Hepatocyte (in vitro differentiated cells): ENCODE data around the gene P4HB. TPM values are rescaled to one million over a fixed set of nuclear protein-coding genes. Genes with fewer than 3 reads are reported as not detected.
"Not testable (repeated sequence)": the region's sequence is repeated elsewhere in the genome, so short reads cannot be mapped to it uniquely, and the experiment has no call there.

Experiments
- DNase-seq: peaks from one replicate; pipeline ENCODE4 v3.0.0-alpha.2; 2016; ENCODE audit warnings: low spot score
- H2AFZ ChIP-seq: fragments of 200-600 bp; sonication (generic); 2 replicates; pipeline ENCODE4 v1.6.0; 2016; ENCODE audit warnings: antibody characterized with exemption, mild to moderate bottlenecking
- H3K27ac ChIP-seq: fragments of 200-600 bp; sonication (generic); 2 replicates; pipeline ENCODE4 v1.5.1; 2016; ENCODE audit warnings: mild to moderate bottlenecking
- H3K27me3 ChIP-seq: fragments of 200-600 bp; sonication (generic); 2 replicates; pipeline ENCODE4 v1.6.1; 2016
- H3K36me3 ChIP-seq: fragments of 200-600 bp; sonication (generic); replicated peaks from 2 replicates; pipeline ENCODE4 v1.5.1; 2016; ENCODE audit warnings: low read depth; ENCODE audit not compliant: insufficient read depth
- H3K4me1 ChIP-seq: fragments of 200-600 bp; sonication (generic); 2 replicates; pipeline ENCODE4 v1.5.1; 2016; ENCODE audit warnings: mild to moderate bottlenecking, moderate library complexity; ENCODE audit not compliant: insufficient read depth
- H3K4me2 ChIP-seq: fragments of 200-600 bp; sonication (generic); 2 replicates; pipeline ENCODE4 v1.6.0; 2016
- H3K4me3 ChIP-seq: fragments of 200-600 bp; sonication (generic); 2 replicates; pipeline ENCODE4 v1.5.1; 2016; ENCODE audit warnings: mild to moderate bottlenecking
- H3K79me2 ChIP-seq: fragments of 200-600 bp; sonication (generic); 2 replicates; pipeline ENCODE4 v1.6.0; 2017; ENCODE audit warnings: mild to moderate bottlenecking
- H3K9me2 ChIP-seq: fragments of 200-600 bp; sonication (generic); replicated peaks from 2 replicates; pipeline ENCODE4 v1.6.0; 2017; ENCODE audit warnings: mild to moderate bottlenecking; ENCODE audit not compliant: insufficient read depth
- H3K9me3 ChIP-seq: fragments of 200-600 bp; sonication (generic); 2 replicates; pipeline ENCODE4 v1.5.1; 2016; ENCODE audit warnings: low read depth, mild to moderate bottlenecking
- H4K20me1 ChIP-seq: fragments of 200-600 bp; sonication (generic); 2 replicates; pipeline ENCODE4 v1.6.0; 2016; ENCODE audit warnings: mild to moderate bottlenecking; ENCODE audit not compliant: insufficient read depth, poor library complexity, severe bottlenecking
- EZH2 ChIP-seq: fragments of 200-600 bp; sonication (generic); IDR thresholded peaks from 2 replicates; pipeline ENCODE4 v1.6.1; 2016; ENCODE audit warnings: antibody characterized with exemption, mild to moderate bottlenecking, borderline replicate concordance
- EZH2phosphoT487 ChIP-seq: fragments of 200-600 bp; sonication (generic); IDR thresholded peaks from one replicate; pipeline ENCODE4 v1.6.1; 2018; ENCODE audit warnings: antibody characterized with exemption, mild to moderate bottlenecking, low read depth, moderate library complexity; ENCODE audit not compliant: unreplicated experiment, severe bottlenecking
- WGBS: methylation state at CpG from one replicate; pipeline ENCODE4 v1.1.6; 2016; ENCODE audit warnings: low lambda C conversion rate; ENCODE audit errors: missing lambda C conversion rate; 5-methylcytosine and 5-hydroxymethylcytosine counted together
- polyA plus RNA-seq: library from polyadenylated mRNA; unstranded; fragments of >200 nt; fragmentation: Nextera tagmentation; extraction: Ambion mirVana; gene quantifications from 2 replicates; pipeline ENCODE4 v1.2.1, GENCODE V29; 2016
- total RNA-seq: library from RNA; depleted of rRNA; stranded (reverse); fragments of >200 nt; gene quantifications from 2 replicates; pipeline ENCODE4 v1.2.3, GENCODE V29; 2014
- TF ChIP-seq, protein P1 (sequence below): fragments of 200-600 bp; sonication (generic); IDR thresholded peaks from 2 replicates; pipeline ENCODE4 v1.5.1; 2016; ENCODE audit warnings: antibody characterized with exemption, mild to moderate bottlenecking; ENCODE audit not compliant: poor library complexity

P4HB gene
- total and polyA plus RNA-seq, 2 experiments from 2014 or later: 1,240 to 1,316 TPM

DNA sequence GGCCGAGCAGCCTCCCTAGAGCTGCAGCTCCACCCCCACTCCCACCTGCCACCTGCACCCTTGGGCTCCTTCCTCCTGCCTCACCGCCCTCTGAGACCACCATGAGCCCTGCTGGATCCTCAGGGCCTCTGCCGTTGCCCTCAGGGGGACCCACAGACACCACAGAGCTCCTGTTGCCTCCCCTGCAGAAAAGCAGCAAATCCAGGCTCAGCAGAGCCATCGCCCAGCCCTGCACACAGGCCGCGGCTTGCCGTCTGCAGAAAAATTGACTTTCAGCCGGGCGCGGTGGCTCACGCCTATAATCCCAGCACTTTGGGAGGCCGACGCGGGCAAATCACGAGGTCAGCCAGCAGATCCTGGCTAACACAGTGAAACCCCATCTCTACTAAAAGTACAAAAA is 18.5 kb downstream of the P4HB start:
- no peaks in the 10 kb centered on the region for H3K79me2 ChIP-seq
- no peaks in the 10 kb centered on the region for H3K36me3 ChIP-seq
- no peak overlapping the region for H3K4me3 ChIP-seq
- no peak for TF ChIP-seq EZH2phosphoT487
- no peak for TF ChIP-seq EZH2
- TF ChIP-seq, protein P1, sequence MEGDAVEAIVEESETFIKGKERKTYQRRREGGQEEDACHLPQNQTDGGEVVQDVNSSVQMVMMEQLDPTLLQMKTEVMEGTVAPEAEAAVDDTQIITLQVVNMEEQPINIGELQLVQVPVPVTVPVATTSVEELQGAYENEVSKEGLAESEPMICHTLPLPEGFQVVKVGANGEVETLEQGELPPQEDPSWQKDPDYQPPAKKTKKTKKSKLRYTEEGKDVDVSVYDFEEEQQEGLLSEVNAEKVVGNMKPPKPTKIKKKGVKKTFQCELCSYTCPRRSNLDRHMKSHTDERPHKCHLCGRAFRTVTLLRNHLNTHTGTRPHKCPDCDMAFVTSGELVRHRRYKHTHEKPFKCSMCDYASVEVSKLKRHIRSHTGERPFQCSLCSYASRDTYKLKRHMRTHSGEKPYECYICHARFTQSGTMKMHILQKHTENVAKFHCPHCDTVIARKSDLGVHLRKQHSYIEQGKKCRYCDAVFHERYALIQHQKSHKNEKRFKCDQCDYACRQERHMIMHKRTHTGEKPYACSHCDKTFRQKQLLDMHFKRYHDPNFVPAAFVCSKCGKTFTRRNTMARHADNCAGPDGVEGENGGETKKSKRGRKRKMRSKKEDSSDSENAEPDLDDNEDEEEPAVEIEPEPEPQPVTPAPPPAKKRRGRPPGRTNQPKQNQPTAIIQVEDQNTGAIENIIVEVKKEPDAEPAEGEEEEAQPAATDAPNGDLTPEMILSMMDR: no peak
- H2AFZ ChIP-seq: no peak overlapping the region
- no peaks in the 10 kb centered on the region for H4K20me1 ChIP-seq
- no peaks in the 10 kb centered on the region for H3K9me2 ChIP-seq
- no peaks in the 10 kb centered on the region for H3K4me1 ChIP-seq
- no peak overlapping the region for H3K27ac ChIP-seq
- no peak for DNase-seq
- 86% methylated on average over 15 of the region's 15 CpGs for WGBS
- no peaks in the 10 kb centered on the region for H3K9me3 ChIP-seq
- no peak overlapping the region for H3K4me2 ChIP-seq
- no peaks in the 10 kb centered on the region for H3K27me3 ChIP-seq

DNA sequence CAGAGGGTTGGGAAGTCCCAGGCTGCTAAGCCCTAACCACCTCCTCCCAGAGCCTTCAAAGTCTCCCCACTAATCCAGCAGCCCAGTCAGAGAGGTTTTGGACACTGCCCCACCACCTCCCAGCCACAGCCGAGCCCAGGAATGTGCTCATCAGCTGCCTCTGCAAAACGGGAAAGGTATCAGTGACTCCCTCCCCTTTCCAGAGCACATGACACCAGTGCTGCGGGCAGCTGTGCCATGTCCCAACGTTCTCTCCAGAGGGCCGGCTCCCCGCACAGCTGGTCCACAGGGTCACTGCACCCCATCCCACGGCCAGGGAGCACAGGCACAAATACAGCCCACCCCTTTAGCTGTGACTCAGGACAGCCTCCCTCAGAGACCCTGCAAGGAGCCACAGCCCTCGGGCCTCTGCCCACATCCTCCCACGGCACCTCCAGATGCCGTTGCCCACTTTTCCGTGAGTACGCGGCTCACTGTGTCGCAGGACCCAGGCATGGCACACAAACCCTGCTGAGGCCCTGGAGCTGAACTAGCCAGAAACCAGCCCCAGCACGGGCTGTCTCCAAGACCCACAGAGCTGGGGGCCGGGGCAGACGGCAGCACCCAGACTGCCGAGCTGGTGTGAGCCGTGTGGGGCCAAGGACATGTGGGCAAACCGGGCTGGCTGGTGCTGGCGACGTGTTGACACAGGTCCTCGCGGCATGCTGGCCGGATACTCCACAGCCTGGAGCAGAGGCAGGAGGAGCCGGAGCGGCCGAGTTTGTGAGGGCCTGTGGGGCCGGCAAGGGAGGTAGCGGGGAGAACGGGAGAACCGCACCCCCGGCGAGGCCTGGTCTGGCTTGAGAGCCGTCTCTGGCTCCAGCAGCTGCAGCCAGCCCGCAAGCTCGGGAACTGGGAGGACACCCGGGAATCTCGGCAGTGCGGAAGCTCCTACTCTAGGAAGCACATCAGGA is 19.2 kb downstream of the P4HB start:
- no peaks in the 10 kb centered on the region for H4K20me1 ChIP-seq
- H3K27me3 ChIP-seq: no peaks in the 10 kb centered on the region
- H2AFZ ChIP-seq: no peak overlapping the region
- WGBS: 86% methylated on average over 37 of the region's 40 CpGs
- H3K9me3 ChIP-seq: no peaks in the 10 kb centered on the region
- H3K27ac ChIP-seq: no peak overlapping the region
- DNase-seq: no peak
- TF ChIP-seq EZH2phosphoT487: no peak
- no peak for TF ChIP-seq EZH2
- TF ChIP-seq, protein P1: no peak
- no peaks in the 10 kb centered on the region for H3K9me2 ChIP-seq
- no peaks in the 10 kb centered on the region for H3K36me3 ChIP-seq
- H3K4me1 ChIP-seq: no peaks in the 10 kb centered on the region
- H3K4me3 ChIP-seq: no peak overlapping the region
- H3K79me2 ChIP-seq: no peaks in the 10 kb centered on the region
- H3K4me2 ChIP-seq: no peak overlapping the region

DNA sequence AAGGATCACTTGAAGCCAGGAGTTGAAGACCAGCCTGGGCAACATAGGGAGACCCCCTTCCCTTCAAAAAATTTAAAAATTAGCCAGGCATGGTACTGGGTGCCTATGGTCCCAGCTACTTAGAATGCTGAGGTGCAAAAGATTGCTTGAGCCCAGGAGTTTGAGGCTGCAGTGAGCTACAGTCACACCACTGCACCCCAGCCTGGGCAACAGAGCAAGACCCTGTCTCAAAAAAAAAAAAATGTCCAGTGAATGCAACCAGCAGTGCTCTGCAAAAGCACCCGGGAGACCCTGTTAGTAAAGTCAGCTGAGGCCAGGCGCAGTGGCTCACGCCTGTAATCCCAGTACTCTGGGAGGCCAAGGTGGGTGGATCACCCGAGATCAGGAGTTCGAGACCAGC is 20.3 kb downstream of the P4HB start:
- not testable (repeated sequence) for H3K9me2 ChIP-seq, H3K27me3 ChIP-seq, H3K79me2 ChIP-seq, H3K9me3 ChIP-seq, H3K36me3 ChIP-seq, H3K4me2 ChIP-seq, H2AFZ ChIP-seq, H4K20me1 ChIP-seq, DNase-seq, H3K4me3 ChIP-seq, H3K27ac ChIP-seq, H3K4me1 ChIP-seq
- WGBS: 80% methylated on average over 5 of the region's 5 CpGs

DNA sequence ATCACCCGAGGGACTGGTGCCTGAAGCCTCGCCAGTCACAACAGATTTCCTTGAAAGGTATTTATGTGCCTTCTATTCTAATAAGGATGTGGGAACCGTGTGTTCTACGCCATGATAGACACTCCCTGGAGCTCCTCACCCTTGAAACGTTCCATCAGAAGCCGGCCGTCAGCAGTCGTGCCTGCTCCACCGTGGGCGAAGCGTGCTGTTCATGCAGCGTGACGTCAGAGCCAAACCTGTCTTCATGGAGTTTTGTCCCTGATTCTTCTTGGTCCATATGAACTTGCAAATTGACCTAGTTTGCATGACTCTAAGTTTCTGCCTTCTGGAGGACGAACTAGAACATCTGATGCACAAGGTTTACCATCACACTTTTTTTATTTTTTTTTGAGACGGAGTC is 21.0 kb downstream of the P4HB start:
- Histone ChIP-seq H3K9me2 (no peaks in the 10 kb centered on the region), H3K36me3 (no peaks in the 10 kb centered on the region), H3K4me3 (no peak overlapping the region), H3K9me3 (no peaks in the 10 kb centered on the region), H2AFZ (no peak overlapping the region), H3K79me2 (peaks cover 1% of the 10 kb centered on the region), H3K4me2 (no peak overlapping the region), H3K4me1 (peaks cover under 1% of the 10 kb centered on the region), H3K27me3 (no peaks in the 10 kb centered on the region), H3K27ac (no peak overlapping the region), H4K20me1 (no peaks in the 10 kb centered on the region)
- 75% methylated on average over 15 of the region's 15 CpGs for WGBS
- DNase-seq: no peak
- TF ChIP-seq, protein P1: no peak
- TF ChIP-seq EZH2phosphoT487 (no peak), EZH2 (no peak)
